GM19328 (cell line): ENCODE results near the gene FLNA.
"Not testable (repeated sequence)": the region's sequence is repeated elsewhere in the genome, so short reads cannot be mapped to it uniquely, and the experiment has no call there.

Source experiments
- ATAC-seq: cut with Tn5 transposase; IDR thresholded peaks from one replicate; pipeline ENCODE4 v1.9.1; 2021; ENCODE audit warnings: mild to moderate bottlenecking, moderate library complexity; ENCODE audit not compliant: unreplicated experiment

FLNA gene

GRCh38 chrX:154399527-154400368 is 25.3 kb upstream of the FLNA start:
- no peak for ATAC-seq

- no peak for ATAC-seq
Observed at GRCh38 chrX:154398668-154399526, 24.5 kb upstream of the FLNA start.

GRCh38 chrX:154397888-154398667 is 23.6 kb upstream of the FLNA start, which contains the start of gene RPL10:
TSS of gene RPL10 (plus strand) at chrX:154398377. CDS start at chrX:154398520, 143 bp downstream.
- ATAC-seq: peak; percentile 71

GRCh38 chrX:154396973-154397887 is 22.8 kb upstream of the FLNA start:
- ATAC-seq: peak; percentile 45

- ATAC-seq: not testable (repeated sequence)
Observed at GRCh38 chrX:154396363-154396762, 21.9 kb upstream of the FLNA start.

GRCh38 chrX:154389812-154390747 is 15.6 kb upstream of the FLNA start:
- ATAC-seq: peak; percentile 70

- ATAC-seq: not testable (repeated sequence)
Observed at GRCh38 chrX:154388649-154389048, 14.2 kb upstream of the FLNA start.

GRCh38 chrX:154388094-154388493 is 13.7 kb upstream of the FLNA start:
- ATAC-seq: not testable (repeated sequence)

- ATAC-seq: no peak
Observed at GRCh38 chrX:154384284-154384892, 10.0 kb upstream of the FLNA start.

- ATAC-seq: no peak
Observed at GRCh38 chrX:154383359-154384283, 9.2 kb upstream of the FLNA start.

GRCh38 chrX:154382483-154383069 is 8.1 kb upstream of the FLNA start:
- ATAC-seq: no peak

- no peak for ATAC-seq
Observed at GRCh38 chrX:154381271-154381670, 6.8 kb upstream of the FLNA start.

- no peak for ATAC-seq
Observed at GRCh38 chrX:154380787-154381186, 6.4 kb upstream of the FLNA start.

GRCh38 chrX:154380153-154380552 is 5.7 kb upstream of the FLNA start:
- no peak for ATAC-seq

GRCh38 chrX:154379569-154379951 is 5.1 kb upstream of the FLNA start:
- no peak for ATAC-seq

GRCh38 chrX:154378799-154379568 is 4.5 kb upstream of the FLNA start, which contains the start of gene EMD:
TSS of gene EMD (plus strand) at chrX:154379295. CDS start at chrX:154379485, 190 bp downstream.
- ATAC-seq: peak; percentile 83
